DOHH2 (cell line): Measurements from ENCODE around the gene MTCH2.

Source experiments
- H3F3A ChIP-seq: fragments of 200-600 bp; sonication (generic), shearing (Covaris generic); 2 replicates; pipeline ENCODE4 v1.6.0; 2016; ENCODE audit warnings: antibody characterized with exemption, mild to moderate bottlenecking; ENCODE audit not compliant: control insufficient read depth, insufficient read depth
- H3K27ac ChIP-seq: fragments of 200-600 bp; sonication (generic); 2 replicates; pipeline ENCODE4 v1.5.1; 2014; ENCODE audit warnings: low read depth, mild to moderate bottlenecking, low read length, moderate library complexity
- H3K27me3 ChIP-seq: fragments of 200-600 bp; sonication (generic); 2 replicates; pipeline ENCODE4 v1.6.1; 2014; ENCODE audit warnings: mild to moderate bottlenecking, low read length, mixed read lengths; ENCODE audit not compliant: control insufficient read depth
- H3K36me3 ChIP-seq: fragments of 200-600 bp; sonication (generic); 2 replicates; pipeline ENCODE4 v1.6.1; 2014; ENCODE audit warnings: mild to moderate bottlenecking, low read length, moderate library complexity, mixed read lengths; ENCODE audit not compliant: control insufficient read depth
- H3K4me1 ChIP-seq: fragments of 200-600 bp; sonication (generic); 2 replicates; pipeline ENCODE4 v1.6.1; 2014; ENCODE audit warnings: mild to moderate bottlenecking, low read length, mixed read lengths; ENCODE audit not compliant: control insufficient read depth
- H3K4me2 ChIP-seq: fragments of 200-600 bp; sonication (generic); 2 replicates; pipeline ENCODE4 v1.6.0; 2014; ENCODE audit warnings: mild to moderate bottlenecking, low read length, moderate library complexity
- H3K4me3 ChIP-seq: fragments of 200-600 bp; sonication (generic); 2 replicates; pipeline ENCODE4 v1.5.1; 2014; ENCODE audit warnings: mild to moderate bottlenecking, low read length, mixed read lengths
- H3K79me2 ChIP-seq: fragments of 200-600 bp; sonication (generic); 2 replicates; pipeline ENCODE4 v1.6.1; 2014; ENCODE audit warnings: mild to moderate bottlenecking, low read length, mixed read lengths; ENCODE audit not compliant: control insufficient read depth
- H3K9me2 ChIP-seq: fragments of 200-600 bp; sonication (generic); replicated peaks from 2 replicates; pipeline ENCODE4 v1.6.1; 2014; ENCODE audit warnings: mild to moderate bottlenecking, low read length, mixed read lengths; ENCODE audit not compliant: control insufficient read depth
- H3K9me3 ChIP-seq: fragments of 200-600 bp; sonication (generic); 2 replicates; pipeline ENCODE4 v1.6.1; 2014; ENCODE audit warnings: antibody characterized with exemption, low read length, mixed read lengths; ENCODE audit not compliant: control insufficient read depth, insufficient read depth
- H4K20me1 ChIP-seq: fragments of 200-600 bp; sonication (generic); 2 replicates; pipeline ENCODE4 v1.6.0; 2014; ENCODE audit warnings: low read depth, mild to moderate bottlenecking, antibody characterized with exemption, low read length, moderate library complexity; ENCODE audit not compliant: control insufficient read depth, insufficient read depth
- EZH2phosphoT487 ChIP-seq: fragments of 200-600 bp; sonication (generic); IDR thresholded peaks from 2 replicates; pipeline ENCODE4 v1.6.1; 2017; ENCODE audit warnings: borderline replicate concordance, mild to moderate bottlenecking, antibody characterized with exemption, low read length, moderate library complexity, mixed read lengths
- TF ChIP-seq, protein P1 (sequence below): fragments of 200-600 bp; sonication (generic); IDR thresholded peaks from one replicate; pipeline ENCODE4 v1.5.1; 2014; ENCODE audit warnings: antibody characterized with exemption, mild to moderate bottlenecking, low read depth, low read length; ENCODE audit not compliant: poor library complexity, severe bottlenecking

The MTCH2 gene

DNA sequence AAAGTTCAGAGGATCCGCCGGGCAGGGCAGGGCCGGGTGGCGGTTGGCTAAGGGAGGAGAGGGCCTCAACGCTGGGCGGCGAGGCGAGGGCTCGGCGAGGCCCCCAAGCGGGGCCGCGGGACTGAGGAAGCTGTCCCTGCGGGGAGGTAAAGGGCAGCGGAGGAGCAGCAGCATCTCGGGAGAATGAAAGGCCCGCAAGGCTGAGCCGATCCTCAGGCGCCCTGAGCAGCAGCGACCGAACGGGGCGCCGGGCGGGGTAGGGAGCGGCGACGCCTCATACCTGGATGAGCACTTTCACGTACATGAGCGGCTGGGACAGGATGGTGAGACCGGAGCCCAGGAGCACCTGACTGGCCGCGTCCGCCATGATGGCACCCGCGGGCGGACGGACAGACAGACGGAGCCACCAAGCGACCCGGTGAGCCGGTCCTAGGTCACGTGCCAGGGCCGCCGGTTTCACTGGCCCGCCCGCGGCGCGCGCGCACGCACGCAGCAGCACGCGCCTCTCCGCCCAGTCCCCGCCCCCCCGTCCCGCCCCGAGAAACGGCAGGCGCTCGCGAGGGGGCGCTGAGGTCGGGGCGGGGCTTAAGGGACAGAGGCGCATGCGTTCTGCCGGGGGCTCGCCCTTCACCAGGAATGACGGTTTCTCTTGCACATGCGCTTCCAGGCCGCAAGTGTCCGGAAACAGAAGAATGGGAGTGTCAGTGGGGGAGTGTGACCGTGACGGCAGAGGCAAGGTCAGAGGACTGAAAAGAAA is at the start of gene MTCH2:
Gene MTCH2 (minus strand): TSS at position 461 of the 757 bp plus-strand sequence. CDS start 94 bp downstream, at position 367.
- peaks cover 45% of the 10 kb centered on the region for H3K79me2 ChIP-seq
- peaks cover 35% of the 10 kb centered on the region for H3K36me3 ChIP-seq
- H3K4me3 ChIP-seq, result peak within 1 kb of the TSS; percentile 86
- TF ChIP-seq, protein P1, sequence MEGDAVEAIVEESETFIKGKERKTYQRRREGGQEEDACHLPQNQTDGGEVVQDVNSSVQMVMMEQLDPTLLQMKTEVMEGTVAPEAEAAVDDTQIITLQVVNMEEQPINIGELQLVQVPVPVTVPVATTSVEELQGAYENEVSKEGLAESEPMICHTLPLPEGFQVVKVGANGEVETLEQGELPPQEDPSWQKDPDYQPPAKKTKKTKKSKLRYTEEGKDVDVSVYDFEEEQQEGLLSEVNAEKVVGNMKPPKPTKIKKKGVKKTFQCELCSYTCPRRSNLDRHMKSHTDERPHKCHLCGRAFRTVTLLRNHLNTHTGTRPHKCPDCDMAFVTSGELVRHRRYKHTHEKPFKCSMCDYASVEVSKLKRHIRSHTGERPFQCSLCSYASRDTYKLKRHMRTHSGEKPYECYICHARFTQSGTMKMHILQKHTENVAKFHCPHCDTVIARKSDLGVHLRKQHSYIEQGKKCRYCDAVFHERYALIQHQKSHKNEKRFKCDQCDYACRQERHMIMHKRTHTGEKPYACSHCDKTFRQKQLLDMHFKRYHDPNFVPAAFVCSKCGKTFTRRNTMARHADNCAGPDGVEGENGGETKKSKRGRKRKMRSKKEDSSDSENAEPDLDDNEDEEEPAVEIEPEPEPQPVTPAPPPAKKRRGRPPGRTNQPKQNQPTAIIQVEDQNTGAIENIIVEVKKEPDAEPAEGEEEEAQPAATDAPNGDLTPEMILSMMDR, result no peak
- no peak for TF ChIP-seq EZH2phosphoT487
- no peaks in the 10 kb centered on the region for H3K9me3 ChIP-seq
- H3K27me3 ChIP-seq, result no peaks in the 10 kb centered on the region
- no peaks in the 10 kb centered on the region for H4K20me1 ChIP-seq
- H3F3A ChIP-seq, result 0 out of 2 replicates have a peak, but pooled peaks cover 3% of the 10 kb centered on the region
- H3K4me1 ChIP-seq, result peaks cover 16% of the 10 kb centered on the region
- H3K9me2 ChIP-seq, result no peaks in the 10 kb centered on the region
- peak within 1 kb of the TSS; percentile 80 for H3K4me2 ChIP-seq
- peak within 1 kb of the TSS; percentile 60 for H3K27ac ChIP-seq

GRCh38 chr11:47691979-47692378 is 49.6 kb upstream of the MTCH2 start:
- Histone ChIP-seq H3K9me3 (no peaks in the 10 kb centered on the region), H3K36me3 (no peaks in the 10 kb centered on the region), H3K4me1 (no peaks in the 10 kb centered on the region), H3K4me3 (no peak overlapping the region), H3K79me2 (no peaks in the 10 kb centered on the region), H3K9me2 (no peaks in the 10 kb centered on the region), H3K27ac (no peak overlapping the region), H3F3A (no peaks in the 10 kb centered on the region), H3K27me3 (0 out of 2 replicates have a peak, but pooled peaks cover 2% of the 10 kb centered on the region), H4K20me1 (no peaks in the 10 kb centered on the region), H3K4me2 (no peak overlapping the region)
- TF ChIP-seq, protein P1, result no peak
- TF ChIP-seq EZH2phosphoT487, result no peak

- no peak overlapping the region for H3K4me3 ChIP-seq
- no peaks in the 10 kb centered on the region for H3K36me3 ChIP-seq
- no peaks in the 10 kb centered on the region for H3K9me3 ChIP-seq
- no peaks in the 10 kb centered on the region for H3K79me2 ChIP-seq
- H3K9me2 ChIP-seq, result no peaks in the 10 kb centered on the region
- 0 out of 2 replicates have a peak, but pooled peaks cover 2% of the 10 kb centered on the region for H3K27me3 ChIP-seq
- H3K4me2 ChIP-seq, result no peak overlapping the region
- H3K4me1 ChIP-seq, result no peaks in the 10 kb centered on the region
- no peak overlapping the region for H3K27ac ChIP-seq
- TF ChIP-seq, protein P1, result no peak
- no peak for TF ChIP-seq EZH2phosphoT487
- no peaks in the 10 kb centered on the region for H4K20me1 ChIP-seq
- H3F3A ChIP-seq, result no peaks in the 10 kb centered on the region
These were observed 47.1 kb upstream of the MTCH2 start for GRCh38 chr11:47689480-47689879.
